GM12878 (cell line): ENCODE measurements around the gene CSMD2. TPM values are rescaled to one million over a fixed set of nuclear protein-coding genes. Genes with fewer than 3 reads are reported as not detected.

Experiments used
- E4F1 ChIP-seq: fragments of 450-650 bp; IDR thresholded peaks from 2 replicates; pipeline ENCODE4 v1.6.1; 2018; ENCODE audit warnings: borderline replicate concordance, mild to moderate bottlenecking; ENCODE audit not compliant: partially characterized antibody
- IRF3 ChIP-seq: fragments of 450-650 bp; IDR thresholded peaks from 2 replicates; pipeline ENCODE4 v1.6.1; 2014; ENCODE audit warnings: mild to moderate bottlenecking
- KDM1A ChIP-seq: fragments of 200-600 bp; sonication (generic); IDR thresholded peaks from 2 replicates; pipeline ENCODE4 v1.6.1; 2016; ENCODE audit warnings: borderline replicate concordance
- NBN ChIP-seq: fragments of 450-650 bp; IDR thresholded peaks from 2 replicates; pipeline ENCODE4 v1.6.1; 2016
- PAX5 ChIP-seq: IDR thresholded peaks from 2 replicates; pipeline ENCODE4 v1.6.1; 2011; ENCODE audit warnings: low read depth, low read length, borderline replicate concordance
- PML ChIP-seq: IDR thresholded peaks from 2 replicates; pipeline ENCODE4 v1.6.1; 2012; ENCODE audit warnings: low read length, inconsistent platforms
- SMC3 ChIP-seq: IDR thresholded peaks from 2 replicates; pipeline ENCODE4 v1.6.1; 2011; ENCODE audit warnings: low read length, improper control_type of control experiment, borderline replicate concordance
- SP1 ChIP-seq: IDR thresholded peaks from one replicate; pipeline ENCODE4 v1.6.1; 2011; ENCODE audit warnings: low read depth, low read length
- STAT1 ChIP-seq: fragments of 450-650 bp; conservative IDR thresholded peaks from 2 replicates; pipeline ENCODE4 v1.6.1; 2014; ENCODE audit warnings: antibody characterized with exemption, mild to moderate bottlenecking
- polyA plus RNA-seq, 11 experiments: library from polyadenylated mRNA; depleted of rRNA in 4 of 11; unstranded in 6 of 11; stranded (reverse) in 5 of 11; fragments of >200 nt; fragmentation: Nextera tagmentation in 4 of 11; fragmentation: Illumina TruSeq in 1 of 11; extraction: Ambion mirVana in 4 of 11; extraction: Trizol in 1 of 11; gene quantifications; 1 replicate in 1 of 11; 2 replicates in 10 of 11; pipeline versions ENCODE4 v1.2.1 to v1.2.3, GENCODE V29; 2011 to 2016; ENCODE audit warnings: inconsistent platforms in 2 of 11, missing spikeins in 2 of 11, low read depth in 1 of 11
- total RNA-seq, 4 experiments: library from RNA; depleted of rRNA in 3 of 4; stranded (reverse); fragments of >200 nt in 3 of 4; fragmentation: Illumina TruSeq in 1 of 4; extraction: Trizol in 1 of 4; gene quantifications; 2 replicates each; pipeline versions ENCODE4 v1.2.1 to v1.2.3, GENCODE V29; 2013 to 2021

Gene CSMD2
- total and polyA plus RNA-seq, 10 of the 15 experiments (the other 5 are each of a cell fraction or from before 2014, with no cell fraction given), result under 0.01 TPM; not detected in 9

- TF ChIP-seq E4F1 (peak; percentile 34), PML (no peak), KDM1A (no peak), SMC3 (no peak), NBN (peak; percentile 86), IRF3 (peak; percentile 89), PAX5 (peak; percentile 66), SP1 (peak; percentile 98), STAT1 (no peak)
Measured at GRCh38 chr1:33472269-33472980, 692.6 kb downstream of the CSMD2 start, which contains the start of gene ZSCAN20 (continued).
